Activated CD8-positive, alpha-beta memory T cell treated with anti-CD3 and anti-CD28 coated beads, Interleukin-2, amount 10 ng/mL, durations not matched to agents 7 days and 5 days (primary cell): ENCODE results near the gene ANLN. TPM values are rescaled to one million over a fixed set of nuclear protein-coding genes. Genes with fewer than 3 reads are reported as not detected.
"Not testable (repeated sequence)": the region's sequence is repeated elsewhere in the genome, so short reads cannot be mapped to it uniquely, and the experiment has no call there.

Experiments used
- ATAC-seq: fragments of 150-1000 bp; cut with Tn5 transposase; one replicate; pipeline ENCODE4 v1.10.0; 2021; ENCODE audit warnings: moderate library complexity
- CTCF ChIA-PET: fragments of 350-600 bp; sonication (Branson Sonifier 250); formaldehyde crosslinking; loops from one replicate; lab custom pipeline; 2021; ENCODE audit warnings: antibody characterized with exemption; lab: Charles Lee
- DNase-seq: peaks from one replicate; pipeline ENCODE4 v3.0.0-alpha.2; 2020
- H3K27ac Mint-ChIP-seq: one replicate; pipeline ENCODE4 v1.8.0; 2021; ENCODE audit warnings: mild to moderate bottlenecking, mixed read lengths
- H3K27me3 Mint-ChIP-seq: one replicate; pipeline ENCODE4 v1.8.0; 2021; ENCODE audit warnings: mixed read lengths
- H3K36me3 Mint-ChIP-seq: one replicate; pipeline ENCODE4 v1.8.0; 2021; ENCODE audit warnings: mild to moderate bottlenecking, mixed read lengths
- H3K4me1 Mint-ChIP-seq: one replicate; pipeline ENCODE4 v1.8.0; 2021; ENCODE audit warnings: mixed read lengths
- H3K4me3 Mint-ChIP-seq: one replicate; pipeline ENCODE4 v1.8.0; 2021; ENCODE audit warnings: mild to moderate bottlenecking, moderate library complexity, mixed read lengths
- H3K9me3 Mint-ChIP-seq: one replicate; pipeline ENCODE4 v1.8.0; 2022; ENCODE audit warnings: low read depth, mixed read lengths
- total RNA-seq, 2 experiments: library from RNA; stranded (reverse); gene quantifications; one replicate each; pipeline ENCODE4 v1.2.3, GENCODE V29; 2021

ANLN gene
- total RNA-seq, 2 experiments from 2014 or later, result 75.2 to 98.8 TPM

- H3K27ac Mint-ChIP-seq, result no peak overlapping the region
- H3K4me3 Mint-ChIP-seq, result no peak overlapping the region
- H3K27me3 Mint-ChIP-seq, result no peaks in the 10 kb centered on the region
- ATAC-seq (no peak), DNase-seq (no peak)
- H3K4me1 Mint-ChIP-seq, result no peaks in the 10 kb centered on the region
- H3K9me3 Mint-ChIP-seq, result no peaks in the 10 kb centered on the region
- H3K36me3 Mint-ChIP-seq, result peaks cover 32% of the 10 kb centered on the region
- CTCF ChIA-PET, result interaction anchor here (0.8 to 1.9 kb wide), 13 partner anchors 9 to 758 kb away, joined by 3 to 10 read pairs (median 3); no protein-coding TSS in a partner anchor
These were observed 51.2 kb downstream of the ANLN start for GRCh38 chr7:36440880-36441279.

DNA sequence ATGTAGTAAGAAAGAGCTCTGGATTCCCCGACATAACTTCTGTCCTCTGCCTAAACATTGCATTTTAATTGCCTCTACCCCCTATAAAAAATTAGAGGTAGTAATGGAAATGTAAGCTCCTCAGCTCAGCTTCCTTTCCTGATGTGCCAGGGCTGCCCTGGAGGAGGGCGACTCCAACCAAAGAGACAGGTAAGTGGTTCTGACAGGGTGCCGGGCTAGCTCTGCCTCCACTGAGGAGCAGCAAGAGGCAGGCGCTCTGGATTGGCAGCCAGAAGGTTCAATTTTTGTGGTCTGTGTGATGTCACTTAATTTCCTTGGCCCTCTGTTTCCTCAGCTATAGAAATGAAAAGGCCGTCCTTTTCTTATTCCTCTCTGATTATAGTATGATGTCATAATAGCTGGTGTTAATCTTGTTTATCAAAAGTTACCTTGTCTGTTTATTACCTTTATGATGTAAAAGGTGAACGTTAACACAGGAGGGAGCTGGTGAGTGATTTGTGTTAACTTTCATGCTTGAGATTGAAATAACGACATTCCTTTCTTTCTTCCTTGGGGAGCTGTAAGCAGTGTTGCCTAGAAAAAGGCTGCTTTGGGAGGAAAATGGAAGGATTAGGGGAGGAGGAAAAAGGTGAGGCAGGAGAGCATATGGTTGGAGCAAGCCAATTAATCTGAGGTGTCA, 51.8 kb downstream of the ANLN start:
- DNase-seq, result no peak
- no peaks in the 10 kb centered on the region for H3K27me3 Mint-ChIP-seq
- no peak for ATAC-seq
- no peak overlapping the region for H3K27ac Mint-ChIP-seq
- no peaks in the 10 kb centered on the region for H3K9me3 Mint-ChIP-seq
- H3K36me3 Mint-ChIP-seq, result peaks cover 32% of the 10 kb centered on the region
- CTCF ChIA-PET, result interaction anchor here (0.7 to 1.9 kb wide), 14 partner anchors 9 to 793 kb away, joined by 3 to 10 read pairs (median 3); no protein-coding TSS in a partner anchor
- H3K4me1 Mint-ChIP-seq, result no peaks in the 10 kb centered on the region
- H3K4me3 Mint-ChIP-seq, result no peak overlapping the region

DNA sequence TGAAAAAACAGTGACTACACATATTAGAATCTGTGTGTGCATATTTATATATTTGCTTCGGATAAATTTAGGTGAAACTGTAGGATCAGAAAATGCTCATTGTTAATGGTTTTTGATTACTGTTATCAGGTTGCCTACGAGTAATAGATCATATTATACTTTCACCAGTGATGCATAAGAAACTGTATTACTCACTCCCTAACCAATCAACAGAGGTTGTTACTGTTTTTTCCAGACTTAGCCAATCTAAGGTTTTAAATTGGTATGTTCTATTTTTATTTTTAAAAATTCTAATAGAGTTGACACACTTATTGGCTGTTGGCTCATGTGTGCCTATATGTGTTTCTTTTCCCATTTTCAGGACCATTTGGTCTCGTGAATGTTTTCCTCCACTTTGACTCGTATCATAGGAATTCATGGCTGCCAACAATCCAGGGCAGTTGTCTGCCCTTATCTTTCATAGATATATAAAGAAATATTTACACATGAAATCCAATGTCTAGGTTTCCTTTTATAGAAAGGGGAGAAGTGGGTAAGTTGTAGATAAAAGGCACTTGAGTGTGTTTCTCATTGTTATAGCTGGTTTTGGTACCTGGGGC, 59.2 kb downstream of the ANLN start:
- no peak for DNase-seq
- H3K36me3 Mint-ChIP-seq, result peaks cover 70% of the 10 kb centered on the region
- H3K4me1 Mint-ChIP-seq, result no peaks in the 10 kb centered on the region
- H3K27ac Mint-ChIP-seq, result no peak overlapping the region
- no peak overlapping the region for H3K4me3 Mint-ChIP-seq
- H3K27me3 Mint-ChIP-seq, result no peaks in the 10 kb centered on the region
- no peak for ATAC-seq
- H3K9me3 Mint-ChIP-seq, result no peaks in the 10 kb centered on the region
- CTCF ChIA-PET, result no interaction called here

DNA sequence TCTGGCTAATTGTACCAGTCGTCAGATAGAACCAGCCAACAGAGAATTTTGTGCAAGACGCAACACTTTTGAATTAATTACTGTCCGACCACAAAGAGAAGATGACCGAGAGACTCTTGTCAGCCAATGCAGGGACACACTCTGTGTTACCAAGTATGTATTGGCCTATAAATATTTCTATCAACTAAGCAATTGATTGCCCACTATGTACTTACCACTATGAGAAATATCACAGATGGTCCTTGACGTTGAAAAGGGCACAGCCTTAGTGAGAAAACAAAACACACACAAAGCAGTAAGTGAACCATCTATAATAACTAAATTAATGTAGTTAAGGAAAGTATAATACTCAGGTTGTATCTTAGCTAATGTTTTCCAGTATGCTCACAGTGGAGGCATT, 60.0 kb downstream of the ANLN start:
- CTCF ChIA-PET, result interaction anchor here (0.7 to 1.1 kb wide), 3 partner anchors 23 to 732 kb away, joined by 3 to 4 read pairs (median 3); no protein-coding TSS in a partner anchor
- H3K36me3 Mint-ChIP-seq, result peaks cover 73% of the 10 kb centered on the region
- no peaks in the 10 kb centered on the region for H3K9me3 Mint-ChIP-seq
- H3K27me3 Mint-ChIP-seq, result no peaks in the 10 kb centered on the region
- no peaks in the 10 kb centered on the region for H3K4me1 Mint-ChIP-seq
- H3K4me3 Mint-ChIP-seq, result no peak overlapping the region
- DNase-seq, result no peak
- no peak for ATAC-seq
- H3K27ac Mint-ChIP-seq, result no peak overlapping the region

- Mint-ChIP-seq H3K27ac (no peak overlapping the region), H3K9me3 (no peaks in the 10 kb centered on the region), H3K4me1 (no peaks in the 10 kb centered on the region), H3K27me3 (no peaks in the 10 kb centered on the region), H3K4me3 (no peak overlapping the region), H3K36me3 (peaks cover 46% of the 10 kb centered on the region)
- DNase-seq, result no peak
- no peak for ATAC-seq
- CTCF ChIA-PET, result interaction anchor here (0.9 kb wide), 1 partner anchor 745 kb away, joined by 3 read pairs; no protein-coding TSS in a partner anchor
These were observed 64.1 kb downstream of the ANLN start for GRCh38 chr7:36453769-36454168.

GRCh38 chr7:36455646-36456045, 66.0 kb downstream of the ANLN start:
- no peaks in the 10 kb centered on the region for H3K27me3 Mint-ChIP-seq
- H3K4me1 Mint-ChIP-seq, result no peaks in the 10 kb centered on the region
- ATAC-seq, result no peak
- DNase-seq, result no peak
- H3K4me3 Mint-ChIP-seq, result no peak overlapping the region
- CTCF ChIA-PET, result interaction anchor here (0.7 kb wide), 1 partner anchor 218 kb away, joined by 4 read pairs; no protein-coding TSS in a partner anchor
- H3K27ac Mint-ChIP-seq, result no peak overlapping the region
- H3K36me3 Mint-ChIP-seq, result peaks cover 32% of the 10 kb centered on the region
- no peaks in the 10 kb centered on the region for H3K9me3 Mint-ChIP-seq

DNA sequence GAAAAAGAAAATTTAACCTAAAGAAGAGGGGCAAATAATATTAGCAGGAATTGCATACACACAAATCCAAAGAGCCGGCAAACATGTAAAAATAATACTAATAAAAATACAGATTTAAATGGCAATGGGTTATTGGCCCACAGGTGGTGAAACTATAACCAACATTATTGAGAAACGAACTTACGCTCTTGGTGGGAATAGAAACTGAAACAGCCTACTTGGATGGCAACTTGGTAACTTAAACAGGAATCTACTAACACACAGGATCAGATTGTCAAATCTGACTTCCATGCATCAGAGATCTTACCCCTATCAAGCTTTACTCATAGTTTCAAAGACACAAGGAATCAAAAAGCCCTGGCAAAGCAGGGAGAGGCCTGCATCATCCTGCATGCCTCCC, 66.5 kb downstream of the ANLN start:
- ATAC-seq (no peak), DNase-seq (no peak)
- Mint-ChIP-seq H3K27me3 (no peaks in the 10 kb centered on the region), H3K9me3 (no peaks in the 10 kb centered on the region), H3K36me3 (peaks cover 27% of the 10 kb centered on the region), H3K27ac (no peak overlapping the region), H3K4me1 (no peaks in the 10 kb centered on the region), H3K4me3 (no peak overlapping the region)
- CTCF ChIA-PET, result interaction anchor here (0.7 kb wide), 1 partner anchor 218 kb away, joined by 4 read pairs; no protein-coding TSS in a partner anchor

DNA sequence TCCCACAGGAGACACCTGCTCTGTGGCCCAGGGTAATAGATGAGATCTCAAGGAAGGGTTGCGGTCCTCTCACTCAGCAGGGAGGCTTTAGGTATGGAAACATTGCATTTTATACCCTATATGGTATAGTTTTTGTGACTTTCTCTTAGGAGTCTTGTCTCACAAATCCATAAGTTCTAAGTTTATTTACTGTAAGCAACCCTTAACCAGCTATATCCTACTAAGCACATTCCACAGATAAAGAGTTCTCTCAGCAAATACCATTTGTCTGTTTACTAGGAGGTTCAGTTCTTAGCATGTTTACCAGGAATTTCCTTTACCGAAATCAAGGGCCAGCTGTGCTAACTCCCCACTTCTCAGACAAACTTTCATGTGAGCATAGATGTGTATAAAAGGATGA, 66.9 kb downstream of the ANLN start:
- Mint-ChIP-seq H3K27ac (no peak overlapping the region), H3K4me1 (no peaks in the 10 kb centered on the region), H3K36me3 (peaks cover 23% of the 10 kb centered on the region), H3K4me3 (no peak overlapping the region), H3K9me3 (no peaks in the 10 kb centered on the region), H3K27me3 (no peaks in the 10 kb centered on the region)
- ATAC-seq (no peak), DNase-seq (no peak)
- CTCF ChIA-PET, result no interaction called here

DNA sequence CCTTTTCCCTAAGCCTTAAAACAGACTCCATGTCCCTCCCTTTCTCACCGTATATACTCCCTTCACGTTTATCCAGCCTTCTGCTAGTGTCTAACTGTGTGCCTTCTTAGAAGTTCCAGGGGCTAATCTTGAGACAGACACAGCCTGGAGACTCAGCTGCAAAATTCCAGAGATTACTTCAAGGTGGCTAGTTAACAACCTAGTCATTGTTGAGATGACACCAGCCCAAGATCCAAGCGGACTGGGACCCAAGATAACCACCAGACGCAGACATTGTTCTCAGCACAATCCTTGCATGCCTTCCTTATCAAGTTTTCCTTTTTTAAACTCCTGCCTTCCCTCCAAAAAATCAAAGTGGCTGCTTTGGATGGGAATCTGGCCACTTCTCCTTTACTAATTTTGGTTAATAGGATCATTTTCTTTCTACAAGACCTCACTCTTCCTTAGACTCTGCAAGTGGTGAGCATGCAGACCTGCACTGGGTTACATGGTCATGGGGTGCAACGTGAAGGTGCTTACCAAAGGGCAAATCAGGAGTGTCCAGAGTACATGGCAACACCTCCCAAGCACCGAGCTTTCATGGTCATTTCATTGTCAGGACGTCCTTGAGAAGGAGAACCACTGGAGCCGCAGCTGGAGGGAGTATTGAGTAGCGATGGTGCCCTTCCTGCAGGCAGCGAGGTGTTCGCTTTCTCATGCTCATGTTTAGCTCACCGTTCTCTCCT, 69.7 kb downstream of the ANLN start:
- DNase-seq (no peak), ATAC-seq (no peak)
- Mint-ChIP-seq H3K27ac (no peak overlapping the region), H3K36me3 (peaks cover 5% of the 10 kb centered on the region), H3K4me1 (no peaks in the 10 kb centered on the region), H3K27me3 (peaks cover 7% of the 10 kb centered on the region), H3K9me3 (no peaks in the 10 kb centered on the region), H3K4me3 (no peak overlapping the region)
- CTCF ChIA-PET, result no interaction called here

GRCh38 chr7:36460811-36461429, 71.3 kb downstream of the ANLN start:
- CTCF ChIA-PET, result interaction anchor here (0.8 to 1.1 kb wide), 2 partner anchors 11 to 14 kb away, joined by 3 to 4 read pairs; no protein-coding TSS in a partner anchor
- Mint-ChIP-seq H3K4me1 (no peaks in the 10 kb centered on the region), H3K27me3 (peaks cover 10% of the 10 kb centered on the region), H3K9me3 (no peaks in the 10 kb centered on the region), H3K27ac (no peak overlapping the region), H3K36me3 (peaks cover under 1% of the 10 kb centered on the region), H3K4me3 (no peak overlapping the region)
- no peak for ATAC-seq
- DNase-seq, result no peak

DNA sequence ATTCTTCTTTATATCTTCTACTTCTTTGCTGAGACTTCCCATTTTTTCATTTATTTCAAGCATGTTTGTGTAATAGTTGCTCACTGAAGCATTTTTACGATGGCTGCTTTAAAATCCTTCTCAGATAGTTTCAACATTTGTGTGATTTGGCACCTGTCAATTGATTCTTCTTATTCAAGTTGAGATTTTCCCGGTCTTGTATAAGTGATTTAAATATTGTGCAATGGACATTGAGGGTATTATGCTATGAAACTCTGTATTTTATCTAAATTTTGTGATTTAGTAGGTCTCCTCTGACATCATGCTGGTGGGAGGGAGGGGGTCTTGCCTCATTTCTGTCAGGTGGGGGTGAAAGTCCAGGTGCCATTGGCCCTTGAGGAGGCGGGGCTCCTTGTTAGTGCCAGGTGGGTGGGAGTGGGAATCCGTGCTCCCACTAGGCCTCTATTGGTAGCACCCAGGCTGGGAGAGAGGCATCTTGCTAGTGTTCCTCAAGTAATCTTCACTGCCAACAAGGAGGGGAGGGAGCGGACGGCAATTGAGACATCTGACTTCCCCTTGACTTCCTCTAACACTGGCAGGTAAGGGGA, 73.0 kb downstream of the ANLN start:
- Mint-ChIP-seq H3K27ac (no peak overlapping the region), H3K27me3 (peaks cover 16% of the 10 kb centered on the region), H3K4me1 (no peaks in the 10 kb centered on the region), H3K4me3 (no peak overlapping the region), H3K36me3 (no peaks in the 10 kb centered on the region), H3K9me3 (no peaks in the 10 kb centered on the region)
- CTCF ChIA-PET, result no interaction called here
- no peak for DNase-seq
- ATAC-seq, result no peak

DNA sequence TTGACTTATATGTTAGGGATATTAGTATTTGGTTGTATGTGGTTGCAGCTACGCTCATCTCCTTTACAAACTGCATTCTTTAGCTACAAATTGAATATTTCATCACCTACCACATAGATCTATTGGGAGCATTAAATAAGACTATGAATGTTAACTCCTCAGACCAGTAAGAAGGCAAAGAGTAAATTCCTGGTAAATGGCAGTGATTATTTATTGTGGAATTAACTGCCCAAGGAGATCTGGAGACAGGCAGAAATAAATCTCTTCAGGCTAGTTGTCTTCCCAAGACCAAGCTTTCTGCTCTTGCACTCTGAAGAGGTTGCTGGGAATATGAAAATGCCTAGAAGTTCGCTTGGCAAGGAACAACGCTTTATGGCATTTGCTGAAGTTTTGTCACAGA, 74.6 kb downstream of the ANLN start:
- H3K4me3 Mint-ChIP-seq, result no peak overlapping the region
- peaks cover 16% of the 10 kb centered on the region for H3K27me3 Mint-ChIP-seq
- no peaks in the 10 kb centered on the region for H3K9me3 Mint-ChIP-seq
- ATAC-seq, result no peak
- DNase-seq, result no peak
- H3K4me1 Mint-ChIP-seq, result no peaks in the 10 kb centered on the region
- CTCF ChIA-PET, result interaction anchor here (0.8 kb wide), 1 partner anchor 23 kb away, joined by 4 read pairs; no protein-coding TSS in a partner anchor
- H3K27ac Mint-ChIP-seq, result no peak overlapping the region
- H3K36me3 Mint-ChIP-seq, result no peaks in the 10 kb centered on the region

- CTCF ChIA-PET, H3K9me3 Mint-ChIP-seq, ATAC-seq, H3K36me3 Mint-ChIP-seq, H3K4me1 Mint-ChIP-seq, DNase-seq, H3K27ac Mint-ChIP-seq, H3K4me3 Mint-ChIP-seq: not testable (repeated sequence)
- peaks cover 16% of the 10 kb centered on the region for H3K27me3 Mint-ChIP-seq
These were observed 76.3 kb downstream of the ANLN start for GRCh38 chr7:36466001-36466400.
